Activated B cell treated with CpG ODN at 0.5 μM for 24 hours (primary cell): Measurements from ENCODE around the gene TSPEAR. TPM values are rescaled to one million over a fixed set of nuclear protein-coding genes. Genes with fewer than 3 reads are reported as not detected.
"Not testable (repeated sequence)": the region's sequence is repeated elsewhere in the genome, so short reads cannot be mapped to it uniquely, and the experiment has no call there.

Source experiments
- ATAC-seq: fragments of 200-7000 bp; cut with Tn5 transposase; one replicate; pipeline ENCODE4 v1.10.0; 2021; ENCODE audit warnings: low read depth, mild to moderate bottlenecking, moderate library complexity
- CTCF ChIA-PET: fragments of 350-600 bp; sonication (Branson Sonifier 250); formaldehyde crosslinking; loops from one replicate; lab custom pipeline; 2021; ENCODE audit warnings: antibody characterized with exemption; lab: Charles Lee
- POLR2A ChIA-PET: fragments of 350-600 bp; sonication (Branson Sonifier 250); formaldehyde crosslinking; loops from one replicate; lab custom pipeline; 2021; ENCODE audit warnings: antibody characterized with exemption; lab: Charles Lee
- DNase-seq: peaks from one replicate; pipeline ENCODE4 v3.0.0; 2022
- H3K27ac Mint-ChIP-seq: one replicate; pipeline ENCODE4 v1.8.0; 2020; ENCODE audit warnings: mixed read lengths
- H3K27me3 Mint-ChIP-seq: one replicate; pipeline ENCODE4 v1.8.0; 2021; ENCODE audit warnings: mixed read lengths
- H3K36me3 Mint-ChIP-seq: one replicate; pipeline ENCODE4 v1.8.0; 2021; ENCODE audit warnings: low read depth, mixed read lengths
- H3K4me1 Mint-ChIP-seq: one replicate; pipeline ENCODE4 v1.8.0; 2021; ENCODE audit warnings: mixed read lengths
- H3K4me3 Mint-ChIP-seq: one replicate; pipeline ENCODE4 v1.8.0; 2020; ENCODE audit warnings: mild to moderate bottlenecking, mixed read lengths
- H3K9me3 Mint-ChIP-seq: one replicate; pipeline ENCODE4 v1.8.0; 2020; ENCODE audit warnings: mixed read lengths
- CTCF ChIP-seq: fragments of 200-600 bp; IDR thresholded peaks from one replicate; pipeline ENCODE4 v1.8.0; 2022; ENCODE audit warnings: antibody characterized with exemption, mild to moderate bottlenecking
- intact Hi-C: fragments of 100-400 bp; cut with micrococcal nuclease; formaldehyde crosslinking; loops from one replicate; pipeline ENCODE4 v1.15.1; 2024
- total RNA-seq: library from RNA; stranded (reverse); gene quantifications from 2 replicates; pipeline ENCODE4 v1.2.3, GENCODE V29; 2022

The TSPEAR gene
- total RNA-seq, 1 donor from 2014 or later = not detected

GRCh38 chr21:44576025-44576420 is 135.3 kb downstream of the TSPEAR start:
- ATAC-seq (no peak), DNase-seq (no peak)
- intact Hi-C loops = no loop called here
- H3K4me1 Mint-ChIP-seq = no peaks in the 10 kb centered on the region
- peaks cover 25% of the 10 kb centered on the region for H3K27me3 Mint-ChIP-seq
- no peak overlapping the region for H3K27ac Mint-ChIP-seq
- H3K36me3 Mint-ChIP-seq = no peaks in the 10 kb centered on the region
- POLR2A ChIA-PET = no interaction called here
- CTCF ChIA-PET = no interaction called here
- H3K9me3 Mint-ChIP-seq = peaks cover 14% of the 10 kb centered on the region
- H3K4me3 Mint-ChIP-seq = no peak overlapping the region
- TF ChIP-seq CTCF = no peak

DNA sequence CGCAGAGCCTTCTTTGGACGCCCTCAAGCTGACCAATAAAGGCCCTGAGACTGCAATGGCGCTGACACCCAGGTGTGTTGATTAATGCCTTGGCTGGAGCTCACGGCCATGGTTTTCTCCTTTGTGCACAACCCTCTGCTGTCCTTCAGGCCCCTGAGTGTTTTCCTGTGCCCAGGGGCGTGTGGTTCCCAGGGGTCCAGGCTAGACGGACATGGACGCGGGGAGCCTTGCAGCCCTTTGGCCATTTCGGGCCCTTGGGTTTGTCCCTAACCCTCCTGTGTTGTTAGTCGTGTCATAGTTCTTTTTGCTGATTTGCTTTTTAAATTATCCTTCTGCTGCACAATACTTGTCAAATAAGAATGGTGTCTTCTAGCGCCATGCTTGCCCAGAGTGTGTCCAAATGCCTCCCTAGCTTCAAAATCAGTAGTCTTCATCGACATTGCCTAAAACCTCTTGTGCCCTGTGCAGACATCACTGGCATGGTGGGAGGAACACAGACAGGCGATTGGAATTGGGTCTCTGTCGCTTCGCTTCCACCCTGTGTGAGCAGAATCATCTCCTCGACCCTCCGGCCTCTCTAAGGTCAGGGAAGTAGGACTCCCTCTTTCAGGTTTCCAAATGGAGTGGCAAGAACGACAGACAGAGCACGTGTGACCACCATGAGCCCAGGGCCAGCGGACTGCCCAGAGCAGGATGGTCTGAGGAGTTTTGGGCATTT is 135.9 kb downstream of the TSPEAR start:
- DNase-seq (no peak), ATAC-seq (no peak)
- no peaks in the 10 kb centered on the region for H3K4me1 Mint-ChIP-seq
- no peak overlapping the region for H3K27ac Mint-ChIP-seq
- H3K4me3 Mint-ChIP-seq = no peak overlapping the region
- intact Hi-C loops = no loop called here
- peaks cover 22% of the 10 kb centered on the region for H3K27me3 Mint-ChIP-seq
- no peaks in the 10 kb centered on the region for H3K36me3 Mint-ChIP-seq
- POLR2A ChIA-PET = no interaction called here
- CTCF ChIA-PET = no interaction called here
- peaks cover 15% of the 10 kb centered on the region for H3K9me3 Mint-ChIP-seq
- TF ChIP-seq CTCF = no peak

- ChIA-PET CTCF (no interaction called here), POLR2A (no interaction called here)
- Mint-ChIP-seq H3K4me1 (no peaks in the 10 kb centered on the region), H3K27ac (no peak overlapping the region), H3K27me3 (peaks cover 17% of the 10 kb centered on the region), H3K9me3 (peaks cover 15% of the 10 kb centered on the region), H3K36me3 (no peaks in the 10 kb centered on the region), H3K4me3 (no peak overlapping the region)
- no peak for ATAC-seq
- intact Hi-C loops = no loop called here
- DNase-seq = no peak
- TF ChIP-seq CTCF = no peak
These were observed 136.7 kb downstream of the TSPEAR start for GRCh38 chr21:44574457-44575306.

- H3K27ac Mint-ChIP-seq, H3K4me1 Mint-ChIP-seq: not testable (repeated sequence)
- POLR2A ChIA-PET = interaction anchor here (0.6 kb wide), 1 partner anchor 42 kb away, joined by 3 read pairs; no protein-coding TSS in a partner anchor
These were observed 137.5 kb downstream of the TSPEAR start, which contains the start of gene KRTAP10-4 for GRCh38 chr21:44573630-44574456. Gene KRTAP10-4, plus strand, starts transcription at chr21:44573729. Its CDS starts 30 bp downstream, at chr21:44573759.

DNA sequence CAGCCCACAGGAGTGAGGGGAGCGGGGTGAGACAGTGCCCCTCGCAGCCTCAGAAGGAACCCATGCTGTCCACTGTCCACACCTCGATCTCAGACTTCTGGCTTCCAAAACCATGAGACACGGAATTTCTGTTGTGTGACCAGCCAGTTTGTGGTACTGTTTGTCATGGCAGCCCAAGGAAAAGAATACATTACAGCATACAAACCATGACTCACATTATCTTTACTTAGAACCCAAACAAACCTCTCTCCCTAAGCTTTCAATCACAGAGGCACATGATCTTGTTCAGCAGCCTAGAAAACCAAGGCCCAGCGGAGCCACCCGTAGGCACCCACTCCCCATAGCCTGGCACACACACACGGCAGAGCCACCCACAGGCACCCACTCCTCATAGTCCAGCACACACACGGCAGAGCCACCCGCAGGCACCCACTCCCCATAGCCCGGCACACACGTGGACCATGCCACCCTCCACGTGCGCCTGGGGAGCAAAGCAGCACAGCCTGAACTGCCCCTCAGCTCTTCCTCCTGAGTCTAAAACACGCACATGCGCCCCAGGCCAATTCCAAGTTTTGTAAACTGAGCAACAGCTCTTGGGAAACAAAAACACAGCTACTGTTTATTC is 138.3 kb downstream of the TSPEAR start:
- ATAC-seq (no peak), DNase-seq (no peak)
- Mint-ChIP-seq H3K36me3 (no peaks in the 10 kb centered on the region), H3K4me3 (no peak overlapping the region), H3K9me3 (peaks cover 15% of the 10 kb centered on the region), H3K27ac (no peak overlapping the region), H3K27me3 (peaks cover 15% of the 10 kb centered on the region), H3K4me1 (no peaks in the 10 kb centered on the region)
- intact Hi-C loops = no loop called here
- CTCF ChIA-PET = interaction anchor here (0.6 kb wide), 1 partner anchor 208 kb away, joined by 3 read pairs; no protein-coding TSS in a partner anchor
- TF ChIP-seq CTCF = no peak
- POLR2A ChIA-PET = interaction anchor here (0.6 kb wide), 1 partner anchor 42 kb away, joined by 3 read pairs; no protein-coding TSS in a partner anchor

More at GRCh38 chr21:44573630-44574456, 137.5 kb downstream of the TSPEAR start, which contains the start of gene KRTAP10-4:
- H3K4me3 Mint-ChIP-seq, H3K36me3 Mint-ChIP-seq, intact Hi-C loops, CTCF ChIA-PET, DNase-seq, ATAC-seq: not testable (repeated sequence)
- peaks cover 15% of the 10 kb centered on the region for H3K9me3 Mint-ChIP-seq
- peaks cover 15% of the 10 kb centered on the region for H3K27me3 Mint-ChIP-seq
